Stimulated activated CD8-positive, alpha-beta memory T cell treated with anti-CD3 and anti-CD28 coated beads, Interleukin-15, amount 100 ng/mL, for 4 hours (primary cell): ENCODE results near the gene HPSE2.
"Not testable (repeated sequence)": the region's sequence is repeated elsewhere in the genome, so short reads cannot be mapped to it uniquely, and the experiment has no call there.

Source experiments
- DNase-seq, 2 donors: peaks; one replicate each; pipeline ENCODE4 v3.0.0-alpha.2; 2020; ENCODE audit warnings: low read depth in 2 of 2

The HPSE2 gene

DNA sequence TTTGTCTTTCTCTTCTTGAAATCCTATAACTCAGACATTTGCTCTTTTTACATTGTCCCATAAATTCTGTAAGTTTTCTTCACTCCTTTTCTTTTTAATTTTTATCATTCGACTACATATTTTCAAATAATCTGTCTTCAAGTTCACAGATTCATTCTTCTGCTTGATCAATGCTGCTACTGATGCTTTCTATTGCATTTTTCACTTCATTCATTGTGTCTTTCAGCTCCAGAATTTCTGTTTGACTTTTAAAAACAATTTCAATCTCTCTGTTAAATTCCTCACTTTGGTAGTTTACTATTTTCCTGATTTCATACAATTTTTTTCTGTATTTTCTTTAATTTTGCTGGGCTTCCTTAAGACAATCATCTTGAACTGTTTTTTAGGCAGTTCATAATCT, 230.4 kb downstream of the HPSE2 start:
- no peak for DNase-seq

DNA sequence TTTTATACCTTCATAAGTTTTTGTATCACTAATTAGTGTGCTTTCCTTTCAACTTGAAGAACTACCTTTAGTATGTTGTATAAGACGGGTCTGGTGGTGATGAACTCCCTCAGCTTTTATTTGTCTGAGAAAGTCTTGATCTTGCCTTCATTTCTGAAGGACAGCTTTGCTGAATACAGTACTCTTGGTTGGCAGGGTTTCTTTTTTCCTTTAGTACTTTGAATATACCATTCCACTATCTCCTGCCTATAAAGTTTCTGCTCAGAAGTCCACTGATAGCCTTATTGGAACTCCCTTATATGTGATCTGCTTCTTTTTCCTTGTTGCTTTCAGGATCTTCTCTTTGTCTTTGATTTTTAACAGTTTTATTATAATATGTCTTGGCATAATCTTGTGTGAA, 230.9 kb downstream of the HPSE2 start:
- DNase-seq, result no peak

DNA sequence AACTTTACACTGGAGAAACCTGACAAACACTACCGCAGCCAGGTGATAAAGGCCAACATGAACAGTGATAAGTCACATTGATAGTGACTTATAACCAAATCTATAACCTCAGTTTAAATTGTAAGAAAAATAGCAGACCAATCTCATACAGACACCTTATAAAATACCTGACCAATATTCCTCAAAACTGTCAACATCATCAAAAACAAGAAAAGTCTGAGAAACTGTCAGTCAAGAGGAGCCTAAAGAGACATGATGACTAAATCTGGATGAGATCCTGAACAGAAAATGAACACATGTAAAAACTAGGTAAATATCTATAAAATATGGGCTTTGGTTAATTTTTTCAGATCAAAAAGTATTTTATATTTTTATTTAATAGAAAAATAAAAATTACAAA, 233.3 kb downstream of the HPSE2 start:
- DNase-seq, result no peak

DNA sequence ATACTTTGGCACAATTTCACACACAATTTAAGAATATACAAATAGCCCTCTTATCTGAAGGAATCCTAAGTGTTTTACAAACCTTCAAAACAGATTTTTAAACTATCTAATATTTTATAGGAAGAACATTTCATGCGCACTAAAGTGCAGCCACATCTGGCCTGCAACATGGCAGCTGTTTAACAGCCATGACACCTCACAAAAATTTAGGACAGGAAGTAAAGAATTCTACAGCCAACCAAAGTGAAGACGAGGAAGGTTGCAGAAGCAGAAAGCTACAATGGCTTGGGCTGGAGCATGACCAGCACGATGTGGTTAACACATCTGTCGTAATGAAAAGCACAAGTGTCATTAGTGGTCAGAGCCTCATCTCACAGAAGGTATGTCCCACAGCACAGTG, 238.1 kb downstream of the HPSE2 start:
- no peak for DNase-seq

DNA sequence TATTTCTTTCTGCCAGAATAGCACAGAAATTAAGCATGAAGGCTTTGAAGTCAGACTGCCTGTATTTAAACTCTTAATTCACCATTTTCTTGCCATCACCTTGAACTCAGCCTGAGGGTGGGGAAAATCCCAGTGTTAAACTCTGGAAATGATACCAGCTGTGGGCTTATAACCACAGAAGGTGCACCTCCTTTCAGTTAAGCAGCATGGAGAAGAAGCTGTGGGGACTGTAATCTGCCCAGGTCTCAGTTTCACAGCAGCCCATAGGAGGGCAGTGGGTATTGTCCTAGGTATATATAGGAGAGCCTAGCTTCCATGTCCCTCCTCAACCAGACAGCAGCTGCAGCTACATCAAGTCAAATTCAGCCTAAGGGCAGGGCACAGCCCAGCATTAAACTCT, 241.6 kb downstream of the HPSE2 start:
- DNase-seq, result no peak

DNA sequence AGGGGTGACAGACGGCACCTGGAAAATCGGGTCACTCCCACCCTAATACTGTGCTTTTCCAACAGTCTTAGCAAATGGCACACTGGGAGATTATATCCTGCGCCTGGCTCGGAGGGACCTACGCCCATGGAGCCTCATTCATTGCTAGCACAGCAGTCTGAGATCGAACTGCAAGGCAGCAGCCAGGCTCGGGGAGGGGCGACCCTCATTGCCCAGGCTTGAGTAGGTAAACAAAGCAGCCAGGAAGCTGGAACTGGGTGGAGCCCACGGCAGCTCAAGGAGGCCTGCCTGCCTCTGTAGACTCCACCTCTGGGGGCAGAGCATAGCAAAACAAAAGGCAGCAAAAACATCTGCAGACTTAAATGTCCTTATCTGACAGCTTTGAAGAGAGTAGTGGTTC, 251.9 kb downstream of the HPSE2 start:
- DNase-seq, result not testable (repeated sequence)

DNA sequence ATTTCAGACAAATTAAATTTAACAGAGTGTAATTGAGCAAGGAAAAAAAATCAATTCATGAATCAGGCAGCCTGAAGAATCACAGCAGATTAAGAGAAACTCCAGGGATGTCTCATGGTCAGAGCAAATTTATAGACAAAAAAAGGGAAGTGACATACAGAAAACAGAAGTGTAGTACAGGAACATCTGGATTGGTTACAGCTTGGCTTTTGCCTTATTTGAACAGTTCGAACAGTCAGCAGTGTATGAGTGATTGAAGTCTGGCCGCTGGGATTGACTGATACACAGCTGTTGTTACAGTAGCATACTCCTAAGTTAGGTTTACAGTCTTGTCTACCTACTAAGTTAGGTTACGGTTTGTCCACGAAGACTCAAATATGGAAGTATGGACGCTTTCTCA, 255.3 kb downstream of the HPSE2 start:
- no peak for DNase-seq

DNA sequence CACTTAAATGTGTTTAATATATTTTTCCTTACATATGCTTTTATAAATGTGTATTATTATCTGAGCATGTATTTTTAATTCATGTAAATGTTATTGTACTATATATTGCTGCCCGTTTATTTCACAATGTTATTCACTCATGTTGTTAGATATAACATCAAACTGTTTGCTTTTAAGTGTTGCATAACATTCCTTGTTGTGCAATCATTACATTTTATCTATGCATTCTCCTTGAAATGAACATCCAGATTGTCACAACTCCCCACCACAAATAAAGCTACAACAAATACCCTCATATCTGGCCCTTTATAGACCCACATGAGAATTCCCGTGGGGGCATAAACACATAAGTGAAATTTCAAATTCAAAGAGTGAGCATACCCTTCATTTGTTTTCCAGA, 264.2 kb downstream of the HPSE2 start:
- no peak for DNase-seq

DNA sequence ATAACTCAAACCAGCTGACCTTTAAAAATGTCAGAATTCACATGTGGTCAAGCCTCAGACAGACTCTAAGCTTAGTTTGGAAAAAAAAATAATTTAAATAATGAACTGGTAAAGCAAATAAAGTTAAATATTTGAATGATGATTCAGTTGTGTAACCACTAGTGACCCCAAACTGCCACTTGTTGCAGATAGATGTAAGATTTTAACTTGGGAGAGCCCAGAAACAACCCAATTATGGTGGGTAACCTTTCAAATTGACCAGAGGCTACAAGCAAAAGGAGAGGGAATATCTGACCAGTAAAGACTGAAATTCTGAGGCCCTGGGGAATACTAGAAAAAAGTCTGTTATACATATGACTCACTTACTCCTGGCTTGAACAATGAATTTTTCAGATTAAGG, 268.1 kb downstream of the HPSE2 start:
- DNase-seq, result no peak

DNA sequence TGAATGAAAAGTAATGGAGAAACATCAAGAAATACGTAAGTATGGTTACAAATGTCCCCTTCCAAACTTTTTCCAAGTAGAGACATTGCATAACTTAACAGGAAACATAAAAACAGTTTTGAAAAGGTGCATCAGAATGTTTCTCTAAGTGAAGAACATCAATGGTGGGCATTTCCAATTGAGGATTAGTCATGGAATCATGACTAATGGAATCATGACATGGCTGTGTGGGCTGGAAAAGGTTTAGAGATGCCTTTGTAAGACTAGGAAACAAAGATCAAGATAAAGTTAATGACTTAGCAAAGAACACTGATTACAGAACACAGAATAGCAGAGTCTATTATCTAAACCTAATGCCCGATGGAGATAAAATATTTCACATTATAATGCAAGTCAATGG, 272.0 kb downstream of the HPSE2 start:
- no peak for DNase-seq

DNA sequence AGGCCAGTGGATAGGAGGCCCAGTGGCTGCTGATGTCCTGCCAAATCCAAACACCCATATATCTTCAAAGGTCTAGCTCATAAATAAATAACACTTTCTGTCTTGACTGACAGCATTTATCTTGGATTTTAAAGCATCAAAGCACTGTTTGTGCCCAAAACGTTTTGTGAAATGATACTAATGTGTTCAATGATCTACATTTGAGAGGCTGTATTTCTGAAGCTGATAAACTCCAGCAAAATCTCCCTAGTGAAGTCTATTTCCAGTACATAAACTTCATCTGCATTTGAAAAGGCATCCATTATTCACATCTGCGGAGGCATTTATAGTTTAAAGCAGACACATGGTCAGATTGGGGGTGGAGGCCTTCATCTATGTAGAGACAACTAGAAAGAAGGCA, 276.3 kb downstream of the HPSE2 start:
- no peak for DNase-seq

DNA sequence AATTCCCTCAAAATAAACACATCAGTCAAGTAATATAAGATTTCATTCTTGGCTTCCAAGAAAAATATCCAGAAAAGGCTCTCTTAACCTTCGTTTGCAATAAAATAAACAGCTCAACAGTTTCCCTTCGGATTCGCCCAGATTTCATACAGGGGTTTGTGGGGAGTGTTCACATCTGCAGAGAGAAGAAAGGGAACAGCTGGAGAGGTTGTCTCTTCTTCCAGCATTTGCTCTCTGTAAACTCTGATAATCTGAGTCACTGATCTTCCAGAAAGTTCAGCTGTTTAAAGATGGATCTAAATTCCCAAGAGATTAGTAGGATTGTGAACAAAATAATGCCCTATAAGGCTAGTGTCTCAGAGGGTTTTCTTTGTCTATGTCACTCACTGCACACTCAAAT, 277.9 kb downstream of the HPSE2 start:
- no peak for DNase-seq

DNA sequence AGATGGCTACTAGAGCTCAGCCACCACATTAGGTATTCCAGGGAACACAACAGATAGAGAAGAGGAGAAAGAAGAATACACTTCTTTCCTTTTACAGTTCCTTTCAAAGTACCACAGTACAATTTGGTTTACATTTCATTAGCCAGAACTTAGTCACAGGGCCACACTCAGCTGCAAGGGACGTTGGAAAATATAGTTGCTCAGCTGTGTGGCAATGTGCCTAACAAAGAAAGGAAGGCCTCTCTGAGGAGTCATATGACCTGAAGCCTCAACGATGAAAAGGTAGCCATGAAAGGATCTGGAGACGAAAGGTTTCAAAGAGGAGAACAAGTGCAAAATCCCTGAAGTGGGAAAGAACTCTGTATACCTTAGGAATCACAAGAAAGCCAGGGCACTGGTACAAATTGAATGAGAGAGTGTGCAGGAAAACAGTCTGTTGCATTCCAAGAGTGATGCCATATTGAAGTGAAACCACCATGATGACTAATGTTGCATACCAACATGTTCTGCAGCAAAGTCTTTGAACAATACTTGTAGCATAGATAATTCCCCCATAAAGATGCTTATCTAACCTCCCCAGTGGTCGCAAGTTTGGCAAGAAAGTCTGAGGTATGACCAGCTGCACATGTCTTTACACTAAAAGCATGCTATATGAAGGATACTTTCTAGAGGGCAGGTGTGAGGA, 278.9 kb downstream of the HPSE2 start:
- no peak for DNase-seq

DNA sequence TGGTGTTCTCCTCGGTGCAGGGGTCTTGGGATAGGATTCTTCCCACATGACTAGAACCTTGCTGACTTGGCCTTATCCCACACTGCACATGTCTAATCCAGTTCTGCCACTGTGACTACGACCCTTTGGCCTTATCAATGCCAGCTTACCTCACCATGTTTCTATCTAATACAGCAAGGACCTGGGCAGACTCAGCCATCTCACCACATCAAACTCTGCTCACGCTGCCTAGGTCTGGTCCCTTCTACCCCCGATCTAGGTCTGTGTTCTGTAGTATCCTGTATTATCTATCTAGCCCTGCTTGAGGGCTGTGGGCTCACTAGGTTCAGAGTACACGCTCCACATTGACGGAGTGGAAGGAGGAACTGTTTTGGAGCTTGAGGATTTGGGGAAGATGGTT, 282.4 kb downstream of the HPSE2 start:
- DNase-seq, result no peak

DNA sequence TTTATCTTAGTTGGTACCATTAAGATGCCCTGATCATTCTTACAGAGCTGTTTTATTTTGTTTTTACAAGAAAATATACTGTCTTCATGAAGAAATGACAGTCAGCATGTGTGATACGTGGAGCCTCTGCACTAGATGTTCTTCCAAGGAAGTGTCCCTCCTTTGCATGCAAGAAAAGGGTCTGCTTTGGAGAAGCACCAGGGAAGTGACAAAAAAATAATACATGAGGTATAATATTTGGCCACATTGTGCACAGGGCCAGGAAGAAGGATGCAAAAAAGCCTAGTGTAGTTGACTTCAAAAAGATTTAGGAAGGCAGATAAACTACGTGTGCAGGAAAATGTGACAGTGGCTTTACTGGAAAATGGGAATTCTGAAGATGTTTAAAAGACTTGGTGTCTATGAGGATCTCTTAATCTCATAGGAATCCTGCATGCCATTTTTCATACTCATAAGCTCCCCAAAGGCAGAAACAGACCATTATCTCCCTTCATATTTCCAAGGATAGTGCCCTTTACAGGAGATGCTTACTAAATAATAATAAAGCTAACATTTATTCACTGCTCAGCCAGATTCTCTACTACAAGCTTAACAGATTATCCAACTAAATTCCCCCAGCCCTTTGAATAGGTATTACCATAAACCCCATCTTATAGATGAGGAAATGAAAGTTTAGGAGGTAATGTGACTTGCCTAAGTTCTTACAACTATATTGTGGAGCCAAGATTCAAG, 284.2 kb downstream of the HPSE2 start:
- DNase-seq, result no peak

DNA sequence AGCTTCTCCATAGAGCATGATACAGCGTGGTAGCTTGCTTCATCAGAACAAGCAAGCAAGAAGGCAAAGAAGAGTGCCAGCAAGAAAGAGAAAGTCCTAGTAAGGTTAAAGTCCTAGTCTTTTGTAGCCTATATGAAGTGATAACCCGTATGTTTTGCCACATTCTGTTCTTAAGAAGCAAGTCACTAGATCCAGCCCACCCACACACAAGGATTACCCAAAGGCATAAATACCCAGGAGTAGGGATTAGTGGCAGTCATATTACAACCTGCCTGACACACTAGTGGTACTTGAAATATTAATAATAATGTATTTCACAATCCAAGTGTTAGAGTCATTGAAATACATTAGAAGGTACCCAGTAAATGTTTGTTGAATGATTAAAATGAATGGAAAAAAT, 285.5 kb downstream of the HPSE2 start:
- no peak for DNase-seq

DNA sequence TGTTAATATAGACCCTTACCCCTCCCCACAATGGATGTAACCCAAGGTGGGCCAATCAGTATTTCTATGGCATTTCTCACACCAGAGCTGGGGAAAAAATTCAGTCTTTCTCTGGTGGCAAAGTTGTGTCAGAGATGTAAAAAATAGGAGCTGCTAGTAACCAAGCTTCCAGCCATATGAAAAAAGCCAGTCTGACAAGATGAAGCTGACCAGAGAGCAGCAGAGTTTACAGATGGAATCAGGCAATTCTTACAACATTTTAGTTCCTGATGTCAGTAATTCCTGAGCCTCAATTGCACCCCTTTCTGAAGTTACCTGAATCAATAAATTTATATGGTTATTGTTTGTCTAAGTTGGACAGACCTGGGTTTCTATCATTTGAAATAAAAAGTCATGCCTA, 286.3 kb downstream of the HPSE2 start:
- DNase-seq, result no peak

DNA sequence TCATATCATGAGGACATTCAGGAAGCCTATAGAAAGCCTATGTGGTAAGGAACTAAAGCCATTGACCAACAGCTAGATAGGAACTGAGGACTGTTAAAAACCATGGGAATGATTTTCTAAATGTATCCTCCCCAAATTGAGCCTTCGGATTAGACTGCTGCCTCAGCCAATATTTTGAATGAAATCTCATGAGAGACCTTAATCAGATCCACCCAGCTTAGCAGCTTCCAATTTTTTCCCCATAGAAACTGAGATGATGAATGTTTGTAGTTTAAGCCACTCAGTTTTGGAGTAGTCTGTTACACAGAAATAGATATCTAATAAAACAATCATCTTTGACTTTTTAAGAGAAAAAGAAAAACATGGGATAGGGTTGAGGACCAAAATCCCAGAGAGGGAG, 292.0 kb downstream of the HPSE2 start:
- no peak for DNase-seq

DNA sequence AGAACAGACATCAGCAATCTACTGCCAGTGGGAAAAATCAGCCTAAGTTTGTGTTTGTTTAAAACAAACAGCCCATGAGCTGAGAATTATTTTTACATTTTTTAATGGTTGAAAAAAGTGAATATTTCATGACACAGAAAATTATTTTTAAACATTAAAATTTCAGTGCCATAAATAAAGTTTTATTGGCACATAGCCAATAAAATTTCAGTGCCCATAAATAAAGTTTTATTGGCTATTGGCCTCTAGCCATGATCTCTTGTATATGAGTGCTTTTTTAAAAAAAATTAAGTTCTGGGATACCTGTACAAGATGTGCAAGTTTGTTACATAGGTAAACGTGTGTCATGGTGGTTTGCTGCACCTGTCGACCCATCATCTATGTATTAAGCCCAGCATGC, 305.9 kb downstream of the HPSE2 start:
- no peak for DNase-seq

DNA sequence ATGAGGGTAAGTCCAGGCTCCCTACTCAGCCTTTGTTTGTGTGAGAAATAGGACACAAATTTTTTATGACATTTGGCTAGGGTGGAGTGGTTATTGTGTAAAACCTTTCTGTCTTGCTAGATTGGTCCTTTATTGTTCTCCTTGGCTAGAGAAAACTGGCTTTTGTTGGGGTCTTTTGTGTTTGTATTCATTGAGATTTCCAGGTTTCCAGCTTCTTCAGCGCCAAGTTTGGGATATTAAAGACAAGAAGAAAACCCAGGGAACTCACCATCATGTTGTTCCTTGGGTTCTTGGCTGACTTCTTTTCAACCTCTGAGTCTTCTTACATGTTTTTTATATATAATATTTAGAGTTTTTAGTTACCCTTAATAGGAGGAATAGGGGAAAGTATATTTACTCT, 310.0 kb downstream of the HPSE2 start:
- DNase-seq, result no peak

DNA sequence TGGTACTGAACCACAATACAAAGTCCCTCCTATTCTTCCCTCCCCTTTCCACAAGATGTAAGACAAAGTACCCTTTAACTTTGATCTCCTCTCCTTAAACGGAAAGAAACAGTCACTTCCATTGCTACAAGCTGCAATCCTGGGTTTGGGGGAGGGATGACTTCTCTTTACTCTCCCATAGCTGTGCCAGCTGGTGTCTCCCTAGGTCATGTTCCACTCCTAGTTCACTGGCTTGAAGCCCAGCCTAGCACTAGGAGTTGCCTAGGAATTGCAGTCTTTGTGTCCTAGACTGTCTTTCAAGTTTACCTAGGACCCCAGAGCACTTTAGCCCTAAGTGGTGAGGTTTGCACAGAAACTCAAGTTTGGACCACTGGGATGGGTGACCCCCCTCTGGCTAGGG, 311.1 kb downstream of the HPSE2 start:
- DNase-seq, result no peak

DNA sequence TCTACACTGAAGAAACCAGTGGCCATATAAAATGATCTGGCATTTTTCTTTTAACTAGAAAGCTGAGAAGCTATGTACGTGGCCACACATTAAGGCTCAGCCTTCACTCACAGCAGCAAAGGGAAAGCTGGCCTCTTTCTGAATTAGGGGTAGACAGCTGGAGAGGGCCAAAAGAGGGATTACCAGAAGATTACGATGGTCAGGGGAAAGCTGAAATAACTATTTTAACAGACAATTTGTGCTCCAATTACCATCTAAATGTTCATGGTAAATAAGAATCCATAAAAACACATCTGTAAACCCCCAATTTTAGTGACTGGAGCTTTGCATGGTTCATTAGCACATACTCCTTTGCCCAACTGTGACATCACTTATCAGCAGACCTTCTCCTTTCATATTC, 314.3 kb downstream of the HPSE2 start:
- DNase-seq, result no peak

DNA sequence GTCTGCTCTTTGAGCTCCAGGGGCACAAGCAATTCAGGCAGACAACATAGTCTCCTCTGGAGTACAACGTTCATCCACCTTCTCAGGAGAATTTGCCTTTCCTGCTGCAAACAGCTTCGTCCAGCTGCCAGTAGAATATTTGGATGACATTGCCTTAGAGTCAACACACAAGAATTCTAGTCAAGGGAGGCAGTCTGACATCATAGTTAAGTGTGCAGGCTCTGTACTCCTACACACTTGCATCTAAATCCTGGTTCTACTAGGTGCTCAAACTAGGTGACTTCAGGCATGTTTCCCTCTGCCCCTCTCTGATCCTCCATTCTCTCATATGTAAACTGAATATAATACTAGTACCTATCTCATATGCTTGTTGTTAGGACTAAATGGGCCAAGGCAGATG, 314.8 kb downstream of the HPSE2 start:
- DNase-seq, result no peak

DNA sequence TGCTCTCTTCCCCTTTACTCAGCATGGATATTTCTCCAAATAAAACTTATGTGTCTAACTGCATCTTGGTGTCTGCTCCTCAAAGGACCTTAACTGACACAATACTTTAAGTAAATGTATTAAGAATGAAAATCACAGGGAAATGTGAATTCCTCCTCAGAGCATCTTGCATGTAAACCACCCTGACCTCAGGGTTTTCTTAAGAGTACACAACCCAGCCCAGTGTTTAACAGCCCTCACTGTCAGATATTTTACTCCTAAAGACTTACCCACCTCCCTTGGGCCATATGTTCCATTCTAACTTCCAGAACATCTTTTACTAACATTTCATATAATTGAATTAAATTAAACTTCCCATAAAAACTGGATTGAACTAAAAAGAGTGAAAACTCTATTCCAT, 315.3 kb downstream of the HPSE2 start:
- DNase-seq, result no peak
